HAP-1 (cell line): ENCODE measurements around the gene MYH10.

Source experiments
- DNase-seq, 2 experiments: peaks; one replicate each; pipeline ENCODE4 v3.0.0-alpha.2; 2016 to 2020; ENCODE audit warnings: low spot score in 2 of 2
- H3K27me3 ChIP-seq: fragments of 250-450 bp; sonication (Bioruptor Pico); 2 replicates; pipeline ENCODE4 v1.5.1; 2020; ENCODE audit warnings: low read depth, mild to moderate bottlenecking, moderate library complexity
- H3K36me3 ChIP-seq: fragments of 250-450 bp; sonication (Bioruptor Pico); replicated peaks from 2 replicates; pipeline ENCODE4 v1.5.1; 2020; ENCODE audit warnings: mild to moderate bottlenecking
- H3K4me1 ChIP-seq: fragments of 250-450 bp; sonication (Bioruptor Pico); 2 replicates; pipeline ENCODE4 v1.5.1; 2020; ENCODE audit warnings: mild to moderate bottlenecking
- H3K4me3 ChIP-seq: fragments of 250-450 bp; sonication (Bioruptor Pico); 2 replicates; pipeline ENCODE4 v1.5.1; 2020; ENCODE audit warnings: mild to moderate bottlenecking, moderate library complexity
- H3K9me3 ChIP-seq: fragments of 250-450 bp; sonication (Bioruptor Pico); 2 replicates; pipeline ENCODE4 v1.5.1; 2020; ENCODE audit warnings: mild to moderate bottlenecking, moderate library complexity
- in situ Hi-C: fragments of 300-500 bp; cut with MboI; formaldehyde crosslinking; loops from 3 replicates; pipeline ENCODE4 v1.14.3; 2020; ENCODE audit warnings: low sequenced_read_pairs, inconsistent platforms, mixed read lengths

The MYH10 gene

GRCh38 chr17:8632061-8632460, 1.5 kb upstream of the MYH10 start:
- DNase-seq, result no peak

GRCh38 chr17:8631554-8631877, 991 bp upstream of the MYH10 start:
- DNase-seq, result no peak
- no peaks in the 10 kb centered on the region for H3K27me3 ChIP-seq
- peaks cover 12% of the 10 kb centered on the region for H3K4me1 ChIP-seq
- no peaks in the 10 kb centered on the region; the same call in 1 of the 2 replicates for H3K9me3 ChIP-seq
- H3K36me3 ChIP-seq, result no peaks in the 10 kb centered on the region
- in situ Hi-C loops, result no loop called here
- peak overlapping the region; percentile 55 for H3K4me3 ChIP-seq

More at GRCh38 chr17:8632061-8632460, 1.5 kb upstream of the MYH10 start:
- H3K27me3 ChIP-seq, result no peaks in the 10 kb centered on the region
- H3K9me3 ChIP-seq, result no peaks in the 10 kb centered on the region; the same call in 1 of the 2 replicates
- H3K4me3 ChIP-seq, result no peak overlapping the region; the same call in 1 of the 2 replicates
- no peaks in the 10 kb centered on the region for H3K36me3 ChIP-seq
- in situ Hi-C loops, result no loop called here
- H3K4me1 ChIP-seq, result peaks cover 12% of the 10 kb centered on the region

- Histone ChIP-seq H3K9me3 (no peaks in the 10 kb centered on the region), H3K36me3 (no peaks in the 10 kb centered on the region), H3K4me3 (peak overlapping the region; percentile 98), H3K4me1 (peaks cover 12% of the 10 kb centered on the region), H3K27me3 (no peaks in the 10 kb centered on the region)
- in situ Hi-C loops, result no loop called here
- peak; percentile 96 to 99 for DNase-seq
Measured at GRCh38 chr17:8630802-8631553, 453 bp upstream of the MYH10 start.

GRCh38 chr17:8629371-8630226, 926 bp downstream of the MYH10 start:
- Histone ChIP-seq H3K4me3 (peak overlapping the region; percentile 98), H3K27me3 (no peaks in the 10 kb centered on the region), H3K36me3 (no peaks in the 10 kb centered on the region), H3K9me3 (no peaks in the 10 kb centered on the region), H3K4me1 (peaks cover 12% of the 10 kb centered on the region)
- DNase-seq, result peak in 1 of 2 experiments; percentile 48
- in situ Hi-C loops, result no loop called here

GRCh38 chr17:8628609-8629169, 1.8 kb downstream of the MYH10 start:
- Histone ChIP-seq H3K4me1 (peaks cover 13% of the 10 kb centered on the region), H3K9me3 (no peaks in the 10 kb centered on the region), H3K36me3 (no peaks in the 10 kb centered on the region), H3K4me3 (peak overlapping the region; percentile 98), H3K27me3 (no peaks in the 10 kb centered on the region)
- in situ Hi-C loops, result no loop called here
- DNase-seq, result no peak

- Histone ChIP-seq H3K27me3 (no peaks in the 10 kb centered on the region), H3K4me3 (peak overlapping the region; percentile 98), H3K4me1 (peaks cover 14% of the 10 kb centered on the region), H3K9me3 (no peaks in the 10 kb centered on the region), H3K36me3 (peaks cover under 1% of the 10 kb centered on the region; the same call in 1 of the 2 replicates)
- in situ Hi-C loops, result no loop called here
- peak in 1 of 2 experiments; percentile 50 for DNase-seq
Measured at GRCh38 chr17:8628172-8628571, 2.4 kb downstream of the MYH10 start.

- H3K4me3 ChIP-seq, result no peak overlapping the region
- no peaks in the 10 kb centered on the region for H3K27me3 ChIP-seq
- peaks cover 29% of the 10 kb centered on the region for H3K36me3 ChIP-seq
- H3K9me3 ChIP-seq, result no peaks in the 10 kb centered on the region
- in situ Hi-C loops, result no loop called here
- H3K4me1 ChIP-seq, result peaks cover 9% of the 10 kb centered on the region
- no peak for DNase-seq
Measured at GRCh38 chr17:8623591-8623990, 6.9 kb downstream of the MYH10 start.

- in situ Hi-C loops, result no loop called here
- DNase-seq, result no peak
- Histone ChIP-seq H3K9me3 (no peaks in the 10 kb centered on the region), H3K36me3 (peaks cover 29% of the 10 kb centered on the region), H3K4me1 (peaks cover 2% of the 10 kb centered on the region; the same call in 1 of the 2 replicates), H3K27me3 (no peaks in the 10 kb centered on the region), H3K4me3 (no peak overlapping the region)
Measured at GRCh38 chr17:8622191-8622590, 8.3 kb downstream of the MYH10 start.

GRCh38 chr17:8621585-8621984, 8.9 kb downstream of the MYH10 start:
- no peaks in the 10 kb centered on the region for H3K9me3 ChIP-seq
- H3K27me3 ChIP-seq, result no peaks in the 10 kb centered on the region
- peaks cover 2% of the 10 kb centered on the region; the same call in 1 of the 2 replicates for H3K4me1 ChIP-seq
- in situ Hi-C loops, result no loop called here
- H3K36me3 ChIP-seq, result peaks cover 29% of the 10 kb centered on the region
- no peak overlapping the region for H3K4me3 ChIP-seq
- no peak for DNase-seq

GRCh38 chr17:8619294-8619693, 11.2 kb downstream of the MYH10 start:
- Histone ChIP-seq H3K4me3 (no peak overlapping the region), H3K4me1 (peaks cover 2% of the 10 kb centered on the region; the same call in 1 of the 2 replicates), H3K36me3 (peaks cover 29% of the 10 kb centered on the region), H3K27me3 (no peaks in the 10 kb centered on the region), H3K9me3 (no peaks in the 10 kb centered on the region)
- in situ Hi-C loops, result no loop called here
- DNase-seq, result no peak

GRCh38 chr17:8618825-8619224, 11.7 kb downstream of the MYH10 start:
- H3K4me3 ChIP-seq, result no peak overlapping the region
- peaks cover 2% of the 10 kb centered on the region; the same call in 1 of the 2 replicates for H3K4me1 ChIP-seq
- in situ Hi-C loops, result no loop called here
- no peaks in the 10 kb centered on the region for H3K27me3 ChIP-seq
- no peak for DNase-seq
- no peaks in the 10 kb centered on the region for H3K9me3 ChIP-seq
- peaks cover 29% of the 10 kb centered on the region for H3K36me3 ChIP-seq

- in situ Hi-C loops, result no loop called here
- Histone ChIP-seq H3K4me1 (peaks cover 6% of the 10 kb centered on the region), H3K9me3 (no peaks in the 10 kb centered on the region), H3K4me3 (no peak overlapping the region), H3K36me3 (0 out of 2 replicates have a peak, but pooled peaks cover 3% of the 10 kb centered on the region), H3K27me3 (no peaks in the 10 kb centered on the region)
- DNase-seq, result no peak
Measured at GRCh38 chr17:8614988-8615387, 15.5 kb downstream of the MYH10 start.

- no peaks in the 10 kb centered on the region; the same call in 1 of the 2 replicates for H3K36me3 ChIP-seq
- H3K4me3 ChIP-seq, result no peak overlapping the region
- in situ Hi-C loops, result no loop called here
- no peaks in the 10 kb centered on the region for H3K9me3 ChIP-seq
- peaks cover 6% of the 10 kb centered on the region for H3K4me1 ChIP-seq
- no peaks in the 10 kb centered on the region for H3K27me3 ChIP-seq
- no peak for DNase-seq
Measured at GRCh38 chr17:8611619-8612298, 18.8 kb downstream of the MYH10 start.
